ENCODE measurements around the gene GABBR2. TPM values are rescaled to one million over a fixed set of nuclear protein-coding genes. Genes with fewer than 3 reads are reported as not detected.
A peak's percentile ranks its signal among the peaks of the same experiment; 100 is the strongest.

Gene GABBR2
- total and polyA plus RNA-seq, 2 donors: 0.14 TPM

DNA sequence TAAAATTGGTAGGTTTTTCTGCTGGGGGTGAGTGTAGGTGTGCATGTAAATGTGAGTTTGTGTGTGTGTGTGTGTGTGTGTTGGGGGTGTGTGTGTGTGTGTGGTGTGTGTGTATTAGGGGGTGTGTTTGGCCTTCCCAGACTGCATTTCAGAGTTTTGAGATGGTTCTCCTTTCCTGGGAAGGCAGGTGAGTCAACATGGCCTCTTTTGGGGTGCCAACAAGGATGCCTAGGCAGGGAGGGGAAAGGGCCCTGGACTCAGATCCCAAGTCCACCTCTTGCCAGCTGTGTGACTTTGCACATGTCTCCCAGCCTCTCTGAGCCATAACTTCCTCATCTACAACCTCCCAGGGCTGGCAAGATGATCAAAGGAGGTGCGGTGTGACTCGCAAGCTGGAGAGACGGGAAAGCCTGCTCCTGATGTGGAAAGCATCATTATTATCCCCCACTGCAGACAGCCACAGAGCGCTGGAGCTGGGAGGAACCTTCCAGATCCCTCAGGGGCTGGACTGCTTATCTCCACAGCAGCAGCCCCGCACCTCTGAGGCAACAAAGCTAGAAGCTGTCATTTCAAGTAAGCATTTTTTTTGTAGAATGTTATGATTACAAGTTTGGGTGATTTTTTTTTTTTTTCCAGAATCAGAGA, 389.8 kb downstream of the GABBR2 start:
- Histone ChIP-seq H3K36me3 (ENCODE audit: control insufficient read depth in 2 of 2, insufficient read depth in 2 of 2, low read length in 1 of 2) (no peaks in the 10 kb centered on the region), H3K9me3 (ENCODE audit: control insufficient read depth in 2 of 2, insufficient read depth in 1 of 2, low read length in 1 of 2) (no peaks in the 10 kb centered on the region), H3K4me1 (ENCODE audit: control insufficient read depth in 2 of 2, insufficient read depth in 2 of 2, low read length in 2 of 2) (no peaks in the 10 kb centered on the region), H3K27me3 (ENCODE audit: control insufficient read depth in 2 of 2, insufficient read depth in 1 of 2, low read length in 1 of 2) (peaks cover 0 to 3% of the 10 kb centered on the region in 2 donors), H3K4me3 (ENCODE audit: low read length in 2 of 2) (no peak overlapping the region), H3K27ac (ENCODE audit: low read depth in 1 of 2, low read length in 1 of 2) (no peak overlapping the region)
- 92% methylated on average over 5 of the region's 5 CpGs for WGBS
- DNase-seq (ENCODE audit: low read depth in 6 of 9, low spot score in 9 of 9): no peak

DNA sequence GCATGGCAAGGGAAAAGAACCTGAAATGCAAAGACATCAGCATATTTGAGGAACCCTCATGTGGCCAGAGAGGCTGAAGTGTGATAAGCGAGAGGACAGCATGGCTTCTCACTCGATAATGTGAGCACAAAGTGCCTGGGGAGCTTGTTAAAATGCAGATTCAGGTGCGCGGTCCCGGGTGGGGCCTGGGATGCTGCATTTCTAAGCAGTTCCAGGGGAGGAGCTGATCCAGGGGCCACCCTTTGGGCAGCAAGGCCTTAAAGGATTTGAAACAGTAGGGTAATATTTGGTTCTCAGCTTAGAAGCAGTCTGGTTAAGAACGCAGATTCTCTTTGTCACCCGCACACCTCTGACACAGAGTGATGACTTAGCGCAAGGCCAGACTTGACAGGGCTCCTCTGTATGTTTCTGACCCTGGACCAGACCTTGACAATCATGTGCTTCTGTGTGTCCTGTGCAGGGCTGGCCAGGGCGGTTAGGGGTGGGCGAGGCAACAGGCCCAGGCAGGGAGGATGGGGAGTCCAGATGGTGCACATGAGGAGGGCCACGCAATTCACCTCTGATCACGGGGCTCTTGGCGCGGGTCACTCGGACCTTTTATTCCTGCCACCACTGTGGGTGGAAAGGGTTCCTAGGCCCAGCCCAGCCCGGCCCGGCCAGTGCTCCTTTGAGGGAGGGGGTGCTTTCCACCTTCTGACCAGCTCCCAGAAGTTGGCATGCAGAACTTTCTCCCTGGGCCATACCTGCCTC, 390.5 kb downstream of the GABBR2 start:
- H3K36me3 ChIP-seq (ENCODE audit: control insufficient read depth in 2 of 2, insufficient read depth in 2 of 2, low read length in 1 of 2): no peaks in the 10 kb centered on the region
- no peaks in the 10 kb centered on the region for H3K9me3 ChIP-seq (ENCODE audit: control insufficient read depth in 2 of 2, insufficient read depth in 1 of 2, low read length in 1 of 2)
- DNase-seq (ENCODE audit: low read depth in 6 of 9, low spot score in 9 of 9): no peak
- WGBS: 95% methylated on average over 17 of the region's 17 CpGs
- peaks cover 0 to 7% of the 10 kb centered on the region in 2 donors for H3K27me3 ChIP-seq (ENCODE audit: control insufficient read depth in 2 of 2, insufficient read depth in 1 of 2, low read length in 1 of 2)
- no peak overlapping the region for H3K4me3 ChIP-seq (ENCODE audit: low read length in 2 of 2)
- no peak overlapping the region for H3K27ac ChIP-seq (ENCODE audit: low read depth in 1 of 2, low read length in 1 of 2)
- H3K4me1 ChIP-seq (ENCODE audit: control insufficient read depth in 2 of 2, insufficient read depth in 2 of 2, low read length in 2 of 2): no peaks in the 10 kb centered on the region

GRCh38 chr9:98317134-98317857, 391.4 kb downstream of the GABBR2 start:
- Histone ChIP-seq H3K9me3 (ENCODE audit: control insufficient read depth in 2 of 2, insufficient read depth in 1 of 2, low read length in 1 of 2) (no peaks in the 10 kb centered on the region), H3K36me3 (ENCODE audit: control insufficient read depth in 2 of 2, insufficient read depth in 2 of 2, low read length in 1 of 2) (no peaks in the 10 kb centered on the region), H3K27me3 (ENCODE audit: control insufficient read depth in 2 of 2, insufficient read depth in 1 of 2, low read length in 1 of 2) (peaks cover 0 to 7% of the 10 kb centered on the region in 2 donors), H3K4me3 (ENCODE audit: low read length in 2 of 2) (no peak overlapping the region), H3K27ac (ENCODE audit: low read depth in 1 of 2, low read length in 1 of 2) (no peak overlapping the region), H3K4me1 (ENCODE audit: control insufficient read depth in 2 of 2, insufficient read depth in 2 of 2, low read length in 2 of 2) (no peaks in the 10 kb centered on the region)
- WGBS: 93% methylated on average over 14 of the region's 14 CpGs
- no peak for DNase-seq (ENCODE audit: low read depth in 6 of 9, low spot score in 9 of 9)

DNA sequence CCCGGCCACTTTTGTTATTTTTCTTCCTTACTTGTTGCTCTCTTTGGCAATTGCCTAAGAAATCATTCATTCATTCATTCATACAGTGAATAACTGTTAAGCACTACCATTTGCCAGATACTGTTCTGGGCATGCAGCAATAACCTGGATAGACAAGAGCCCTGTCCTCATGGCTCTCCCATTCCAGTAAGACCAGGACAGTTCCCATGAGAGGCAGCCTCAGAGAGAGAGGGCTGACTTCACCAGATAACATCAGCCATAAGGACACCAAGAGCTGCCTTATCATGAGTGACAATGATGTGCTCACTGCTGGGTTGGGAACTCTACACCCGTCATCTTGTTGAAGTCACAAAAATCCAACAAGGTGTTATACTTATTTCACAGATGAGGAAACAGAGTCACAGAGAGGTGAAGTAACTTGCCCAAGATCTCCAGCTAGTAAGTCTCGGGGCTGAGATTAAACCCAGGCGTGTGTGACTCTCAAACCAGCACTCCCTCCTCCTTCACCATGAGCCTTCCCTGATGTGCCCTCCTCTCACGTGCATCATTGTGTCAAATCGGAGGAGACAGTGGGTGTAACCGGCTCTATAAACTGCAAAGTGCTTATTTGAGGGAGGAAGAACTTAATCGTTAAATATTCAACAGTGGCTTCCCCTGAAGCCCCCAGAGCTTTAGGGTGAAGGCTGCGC, 392.1 kb downstream of the GABBR2 start:
- peaks cover 0 to 7% of the 10 kb centered on the region in 2 donors for H3K27me3 ChIP-seq (ENCODE audit: control insufficient read depth in 2 of 2, insufficient read depth in 1 of 2, low read length in 1 of 2)
- no peaks in the 10 kb centered on the region for H3K36me3 ChIP-seq (ENCODE audit: control insufficient read depth in 2 of 2, insufficient read depth in 2 of 2, low read length in 1 of 2)
- 96% methylated on average over 9 of the region's 9 CpGs for WGBS
- H3K9me3 ChIP-seq (ENCODE audit: control insufficient read depth in 2 of 2, insufficient read depth in 1 of 2, low read length in 1 of 2): no peaks in the 10 kb centered on the region
- H3K27ac ChIP-seq (ENCODE audit: low read depth in 1 of 2, low read length in 1 of 2): no peak overlapping the region
- no peaks in the 10 kb centered on the region for H3K4me1 ChIP-seq (ENCODE audit: control insufficient read depth in 2 of 2, insufficient read depth in 2 of 2, low read length in 2 of 2)
- no peak for DNase-seq (ENCODE audit: low read depth in 6 of 9, low spot score in 9 of 9)
- H3K4me3 ChIP-seq (ENCODE audit: low read length in 2 of 2): no peak overlapping the region

DNA sequence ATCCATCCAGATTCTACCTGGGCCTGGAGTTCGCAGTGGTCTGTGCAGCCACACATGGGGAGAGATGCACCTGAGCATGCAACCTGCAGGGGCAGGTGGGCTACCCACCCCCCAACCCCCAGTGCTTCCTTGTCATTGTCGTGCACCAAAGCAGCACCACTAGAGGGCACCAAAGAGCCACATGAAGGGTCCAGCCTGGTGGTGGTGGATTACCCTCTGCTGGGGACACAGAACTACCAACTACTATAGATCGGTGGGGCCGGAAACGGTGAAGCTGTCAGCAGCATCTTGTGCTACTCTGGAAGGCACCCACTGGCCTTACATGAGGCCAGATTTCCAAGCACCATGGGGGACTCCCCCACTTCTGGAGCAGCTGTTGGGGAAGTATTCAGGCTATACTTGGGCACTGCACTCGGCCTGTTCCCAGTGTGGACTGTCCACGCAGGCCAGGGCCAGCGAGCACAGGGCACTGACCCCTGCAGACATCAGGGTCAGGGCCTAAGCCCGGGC, 393.1 kb downstream of the GABBR2 start:
- H3K27ac ChIP-seq (ENCODE audit: low read depth in 1 of 2, low read length in 1 of 2): no peak overlapping the region

DNA sequence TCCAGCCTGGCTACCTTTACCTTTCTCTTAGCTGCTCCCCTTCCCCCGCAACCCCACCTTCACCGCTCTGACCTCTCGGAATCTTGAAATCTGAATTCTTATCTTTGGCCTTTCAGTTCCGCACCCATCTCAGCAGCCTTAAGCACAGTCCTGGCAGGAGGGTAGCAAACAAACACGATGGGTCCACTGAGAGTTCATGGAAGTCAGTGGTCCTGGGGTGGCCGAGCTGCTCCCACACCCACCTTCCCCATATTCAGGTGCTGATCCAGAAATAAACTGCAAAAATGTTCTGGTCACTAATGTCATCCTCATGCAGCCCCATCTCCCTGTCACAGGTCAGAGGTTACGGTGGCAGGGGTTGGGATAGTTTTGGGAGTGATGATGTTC, 393.7 kb downstream of the GABBR2 start:
- H3K36me3 ChIP-seq (ENCODE audit: control insufficient read depth in 2 of 2, insufficient read depth in 2 of 2, low read length in 1 of 2): no peaks in the 10 kb centered on the region
- H3K4me1 ChIP-seq (ENCODE audit: control insufficient read depth in 2 of 2, insufficient read depth in 2 of 2, low read length in 2 of 2): no peaks in the 10 kb centered on the region
- H3K9me3 ChIP-seq (ENCODE audit: control insufficient read depth in 2 of 2, insufficient read depth in 1 of 2, low read length in 1 of 2): no peaks in the 10 kb centered on the region
- H3K4me3 ChIP-seq (ENCODE audit: low read length in 2 of 2): no peak overlapping the region
- H3K27ac ChIP-seq (ENCODE audit: low read depth in 1 of 2, low read length in 1 of 2): no peak overlapping the region
- DNase-seq (ENCODE audit: low read depth in 6 of 9, low spot score in 9 of 9): no peak
- peaks cover 0 to 7% of the 10 kb centered on the region in 2 donors for H3K27me3 ChIP-seq (ENCODE audit: control insufficient read depth in 2 of 2, insufficient read depth in 1 of 2, low read length in 1 of 2)
- WGBS: 84% methylated on average over 7 of the region's 7 CpGs

More for the DNA sequence above, 393.1 kb downstream of the GABBR2 start:
- WGBS: 41% methylated on average over 9 of the region's 9 CpGs
- Histone ChIP-seq H3K27me3 (ENCODE audit: control insufficient read depth in 2 of 2, insufficient read depth in 1 of 2, low read length in 1 of 2) (peaks cover 0 to 7% of the 10 kb centered on the region in 2 donors), H3K4me1 (ENCODE audit: control insufficient read depth in 2 of 2, insufficient read depth in 2 of 2, low read length in 2 of 2) (no peaks in the 10 kb centered on the region), H3K9me3 (ENCODE audit: control insufficient read depth in 2 of 2, insufficient read depth in 1 of 2, low read length in 1 of 2) (no peaks in the 10 kb centered on the region), H3K36me3 (ENCODE audit: control insufficient read depth in 2 of 2, insufficient read depth in 2 of 2, low read length in 1 of 2) (no peaks in the 10 kb centered on the region), H3K4me3 (ENCODE audit: low read length in 2 of 2) (no peak overlapping the region)
- DNase-seq (ENCODE audit: low read depth in 6 of 9, low spot score in 9 of 9): peak; percentile 48 to 90 (median 80)

DNA sequence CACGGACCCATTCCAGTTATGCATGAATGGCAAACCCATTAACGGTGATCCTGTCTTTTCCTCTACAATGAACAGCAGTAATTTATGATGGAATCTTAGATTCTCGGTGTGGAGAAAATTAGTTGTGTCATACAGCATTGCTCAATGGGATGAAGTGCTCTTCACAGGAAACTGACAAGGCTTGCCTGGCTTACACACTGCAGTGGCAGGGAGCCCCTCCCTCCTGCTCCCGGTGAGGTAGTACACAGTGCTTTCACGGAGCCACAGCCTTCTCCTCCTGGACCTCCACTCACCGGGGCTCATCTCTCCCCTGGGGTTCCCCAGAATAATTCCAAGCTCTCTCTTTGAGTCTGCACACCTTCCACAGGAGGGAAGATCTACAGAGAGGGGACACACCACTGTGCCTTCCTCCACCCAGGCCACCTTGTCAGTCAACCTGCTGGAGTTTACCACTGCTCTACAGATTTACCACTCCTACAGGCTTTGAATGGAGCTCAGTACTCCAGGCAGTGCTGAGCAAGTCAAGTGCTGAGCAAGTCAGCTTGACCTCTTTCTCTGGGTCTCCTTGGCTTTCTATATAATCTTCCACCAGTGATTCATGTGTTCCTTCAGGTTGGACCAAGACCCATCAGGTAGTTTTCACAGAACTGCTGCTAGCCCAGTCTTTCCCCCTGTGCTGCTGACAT, 394.2 kb downstream of the GABBR2 start:
- Histone ChIP-seq H3K4me1 (ENCODE audit: control insufficient read depth in 2 of 2, insufficient read depth in 2 of 2, low read length in 2 of 2) (no peaks in the 10 kb centered on the region), H3K36me3 (ENCODE audit: control insufficient read depth in 2 of 2, insufficient read depth in 2 of 2, low read length in 1 of 2) (no peaks in the 10 kb centered on the region), H3K27ac (ENCODE audit: low read depth in 1 of 2, low read length in 1 of 2) (no peak overlapping the region), H3K9me3 (ENCODE audit: control insufficient read depth in 2 of 2, insufficient read depth in 1 of 2, low read length in 1 of 2) (no peaks in the 10 kb centered on the region), H3K27me3 (ENCODE audit: control insufficient read depth in 2 of 2, insufficient read depth in 1 of 2, low read length in 1 of 2) (peaks cover 0 to 7% of the 10 kb centered on the region in 2 donors), H3K4me3 (ENCODE audit: low read length in 2 of 2) (no peak overlapping the region)
- no peak for DNase-seq (ENCODE audit: low read depth in 6 of 9, low spot score in 9 of 9)
- 72% methylated on average over 6 of the region's 6 CpGs for WGBS

DNA sequence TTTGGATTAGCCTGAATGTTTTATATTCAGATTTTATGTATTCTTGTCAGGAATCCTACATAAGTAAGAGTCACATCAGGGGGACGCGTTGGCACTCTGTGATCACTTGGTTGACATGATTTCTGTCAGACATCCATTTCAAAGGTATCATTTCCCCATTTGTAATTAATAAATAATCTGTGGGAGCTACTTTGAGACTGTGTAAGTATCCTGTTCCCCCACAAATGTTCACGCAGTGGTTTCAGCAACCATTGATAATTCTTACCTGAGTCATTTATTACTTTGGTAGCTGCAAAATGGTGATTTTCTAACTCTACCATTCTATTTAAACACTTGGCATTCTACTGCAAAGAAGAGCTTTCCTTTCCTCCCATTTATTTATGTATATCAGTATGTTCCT, 396.4 kb downstream of the GABBR2 start:
- Histone ChIP-seq H3K9me3 (ENCODE audit: control insufficient read depth in 2 of 2, insufficient read depth in 1 of 2, low read length in 1 of 2) (no peaks in the 10 kb centered on the region), H3K27ac (ENCODE audit: low read depth in 1 of 2, low read length in 1 of 2) (no peak overlapping the region), H3K36me3 (ENCODE audit: control insufficient read depth in 2 of 2, insufficient read depth in 2 of 2, low read length in 1 of 2) (no peaks in the 10 kb centered on the region), H3K4me1 (ENCODE audit: control insufficient read depth in 2 of 2, insufficient read depth in 2 of 2, low read length in 2 of 2) (no peaks in the 10 kb centered on the region), H3K27me3 (ENCODE audit: control insufficient read depth in 2 of 2, insufficient read depth in 1 of 2, low read length in 1 of 2) (peaks cover 0 to 7% of the 10 kb centered on the region in 2 donors), H3K4me3 (ENCODE audit: low read length in 2 of 2) (no peak overlapping the region)
- no peak for DNase-seq (ENCODE audit: low read depth in 6 of 9, low spot score in 9 of 9)
- WGBS: 95% methylated on average over 3 of the region's 3 CpGs
